ENCODE data around the gene SLC9A8. TPM values are rescaled to one million over a fixed set of nuclear protein-coding genes. Genes with fewer than 3 reads are reported as not detected.

Gene SLC9A8
- total RNA-seq, 1 donor from 2014 or later, result 4.1 TPM

DNA sequence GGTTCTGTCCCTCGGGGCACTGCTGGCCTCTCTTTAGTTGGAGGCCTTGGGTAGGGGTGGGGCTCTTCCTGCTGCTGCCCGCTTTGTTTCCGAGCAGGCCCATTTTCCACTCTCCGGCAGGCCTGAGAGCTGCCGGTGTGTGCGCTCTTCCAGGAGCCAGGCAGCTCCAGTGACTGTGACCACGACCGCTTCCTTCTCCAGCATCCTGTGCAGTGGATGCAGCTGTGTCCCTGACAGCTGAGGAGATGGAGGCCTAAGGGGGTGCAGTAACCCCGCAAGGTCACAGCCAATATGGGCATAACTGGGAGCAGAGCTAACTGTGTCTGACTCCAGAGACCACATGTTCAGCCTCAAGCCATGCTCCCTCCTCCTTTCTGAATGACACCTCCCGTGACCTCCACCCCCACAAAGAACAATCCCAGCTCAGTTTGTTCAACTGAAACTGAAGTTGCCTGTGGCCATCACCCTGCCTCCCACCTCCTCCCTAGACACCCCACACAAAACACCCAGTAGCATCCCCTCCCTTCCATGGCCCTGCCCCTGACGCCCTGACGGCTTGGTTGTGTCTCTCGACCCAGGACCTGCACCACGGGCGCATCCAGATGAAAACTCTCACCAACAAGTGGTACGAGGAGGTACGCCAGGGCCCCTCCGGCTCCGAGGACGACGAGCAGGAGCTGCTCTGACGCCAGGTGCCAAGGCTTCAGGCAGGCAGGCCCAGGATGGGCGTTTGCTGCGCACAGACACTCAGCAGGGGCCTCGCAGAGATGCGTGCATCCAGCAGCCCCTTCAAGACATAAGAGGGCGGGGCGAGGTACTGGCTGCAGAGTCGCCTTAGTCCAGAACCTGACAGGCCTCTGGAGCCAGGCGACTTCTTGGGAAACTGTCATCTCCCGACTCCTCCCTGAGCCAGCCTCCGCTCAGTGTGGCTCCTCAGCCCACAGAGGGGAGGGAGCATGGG lies 74.9 kb downstream of the SLC9A8 start:
- DNase-seq (ENCODE audit: low spot score), result no peak
- Mint-ChIP-seq H3K4me3 (peak overlapping the region; percentile 72), H3K4me1 (peaks cover 65% of the 10 kb centered on the region), H3K27me3 (ENCODE audit: insufficient read depth, low read depth) (peaks cover 14% of the 10 kb centered on the region), H3K27ac (peak overlapping the region; percentile 95), H3K36me3 (peaks cover 6% of the 10 kb centered on the region), H3K9me3 (no peaks in the 10 kb centered on the region)
- no peaks in the 10 kb centered on the region for H3K27me3 ChIP-seq
- H3F3A ChIP-seq (ENCODE audit: low read depth), result peaks cover 15% of the 10 kb centered on the region
- H3K36me3 ChIP-seq, result no peaks in the 10 kb centered on the region
- H3K4me1 ChIP-seq, result peaks cover 31% of the 10 kb centered on the region
- H3K9ac ChIP-seq, result no peak overlapping the region
- peaks cover 4% of the 10 kb centered on the region for H4K20me1 ChIP-seq (ENCODE audit: low read depth)
- H3K27ac ChIP-seq, result no peak overlapping the region
- H3K9me3 ChIP-seq (ENCODE audit: low read depth), result no peaks in the 10 kb centered on the region
- TF ChIP-seq EZH2phosphoT487 (IDR thresholded peaks at IDR 0.05), result no peak
- TF ChIP-seq EZH2 (IDR thresholded peaks at IDR 0.05), result no peak
- TF ChIP-seq, protein P1, sequence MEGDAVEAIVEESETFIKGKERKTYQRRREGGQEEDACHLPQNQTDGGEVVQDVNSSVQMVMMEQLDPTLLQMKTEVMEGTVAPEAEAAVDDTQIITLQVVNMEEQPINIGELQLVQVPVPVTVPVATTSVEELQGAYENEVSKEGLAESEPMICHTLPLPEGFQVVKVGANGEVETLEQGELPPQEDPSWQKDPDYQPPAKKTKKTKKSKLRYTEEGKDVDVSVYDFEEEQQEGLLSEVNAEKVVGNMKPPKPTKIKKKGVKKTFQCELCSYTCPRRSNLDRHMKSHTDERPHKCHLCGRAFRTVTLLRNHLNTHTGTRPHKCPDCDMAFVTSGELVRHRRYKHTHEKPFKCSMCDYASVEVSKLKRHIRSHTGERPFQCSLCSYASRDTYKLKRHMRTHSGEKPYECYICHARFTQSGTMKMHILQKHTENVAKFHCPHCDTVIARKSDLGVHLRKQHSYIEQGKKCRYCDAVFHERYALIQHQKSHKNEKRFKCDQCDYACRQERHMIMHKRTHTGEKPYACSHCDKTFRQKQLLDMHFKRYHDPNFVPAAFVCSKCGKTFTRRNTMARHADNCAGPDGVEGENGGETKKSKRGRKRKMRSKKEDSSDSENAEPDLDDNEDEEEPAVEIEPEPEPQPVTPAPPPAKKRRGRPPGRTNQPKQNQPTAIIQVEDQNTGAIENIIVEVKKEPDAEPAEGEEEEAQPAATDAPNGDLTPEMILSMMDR (IDR thresholded peaks at IDR 0.05), result no peak
- no peaks in the 10 kb centered on the region for H3K79me2 ChIP-seq (ENCODE audit: low read depth)
- H3K4me3 ChIP-seq, result no peak overlapping the region
- H2AFZ ChIP-seq (replicated peaks), result no peak overlapping the region
- no peak overlapping the region for H3K4me2 ChIP-seq

DNA sequence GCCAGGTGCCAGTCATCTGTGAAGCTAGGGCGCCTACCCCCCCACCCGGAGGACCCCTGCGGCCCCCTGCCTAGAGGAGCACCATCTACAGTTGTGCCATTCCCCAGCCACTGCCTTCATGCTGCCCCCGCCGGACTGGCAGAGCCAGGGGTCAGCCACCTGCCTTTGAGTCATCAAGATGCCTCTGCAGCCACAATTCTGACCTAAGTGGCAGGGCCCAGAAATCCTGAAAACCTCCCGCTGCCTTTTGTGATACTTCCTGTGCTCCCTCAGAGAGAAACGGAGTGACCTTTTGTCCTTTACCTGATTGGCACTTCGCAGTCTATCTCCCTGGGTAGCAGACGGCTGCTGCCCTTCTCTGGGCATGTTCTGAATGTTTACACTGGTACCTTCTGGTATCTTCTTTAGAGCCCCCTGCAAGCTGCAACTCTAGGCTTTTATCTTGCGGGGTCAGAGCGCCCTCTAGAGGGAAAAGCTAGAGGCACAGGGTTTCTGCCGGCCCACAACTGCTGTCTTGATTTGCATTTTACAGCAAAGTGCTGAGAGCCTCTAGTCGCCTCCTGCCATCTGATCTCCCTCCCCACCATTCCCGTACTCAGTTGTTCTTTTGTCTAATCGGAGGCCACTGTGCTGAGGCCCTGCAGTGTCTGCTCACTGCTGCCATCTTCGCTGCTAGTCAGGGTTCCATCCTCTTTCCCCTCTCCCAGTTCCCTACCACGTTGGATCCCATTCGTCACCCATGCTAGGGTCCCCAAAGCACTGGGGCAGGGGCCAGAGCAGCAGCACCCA lies 75.8 kb downstream of the SLC9A8 start:
- no peak overlapping the region for H3K27ac ChIP-seq
- H3K4me1 Mint-ChIP-seq, result peaks cover 69% of the 10 kb centered on the region
- H3K27me3 Mint-ChIP-seq (ENCODE audit: insufficient read depth, low read depth), result peaks cover 16% of the 10 kb centered on the region

More for the DNA sequence above, 75.8 kb downstream of the SLC9A8 start:
- peak; percentile 85 for DNase-seq (ENCODE audit: low spot score)
- peaks cover 15% of the 10 kb centered on the region for H3F3A ChIP-seq (ENCODE audit: low read depth)
- H3K9ac ChIP-seq, result no peak overlapping the region
- H2AFZ ChIP-seq (replicated peaks), result no peak overlapping the region
- no peaks in the 10 kb centered on the region for H3K36me3 ChIP-seq
- H3K79me2 ChIP-seq (ENCODE audit: low read depth), result no peaks in the 10 kb centered on the region
- peak overlapping the region; percentile 96 for H3K27ac Mint-ChIP-seq
- H3K9me3 Mint-ChIP-seq, result no peaks in the 10 kb centered on the region
- peaks cover 31% of the 10 kb centered on the region for H3K4me1 ChIP-seq
- H3K9me3 ChIP-seq (ENCODE audit: low read depth), result no peaks in the 10 kb centered on the region
- H3K4me3 Mint-ChIP-seq, result peak overlapping the region; percentile 62
- TF ChIP-seq, protein P1 (IDR thresholded peaks at IDR 0.05), result peak; percentile 94
- TF ChIP-seq EZH2phosphoT487 (IDR thresholded peaks at IDR 0.05), result no peak
- H3K4me2 ChIP-seq, result peak overlapping the region; percentile 56
- no peaks in the 10 kb centered on the region for H3K27me3 ChIP-seq
- peaks cover 4% of the 10 kb centered on the region for H4K20me1 ChIP-seq (ENCODE audit: low read depth)
- H3K4me3 ChIP-seq, result no peak overlapping the region
- H3K36me3 Mint-ChIP-seq, result peaks cover 6% of the 10 kb centered on the region
